H1 (cell line): ENCODE measurements around the gene ZNF804B. TPM values are rescaled to one million over a fixed set of nuclear protein-coding genes. Genes with fewer than 3 reads are reported as not detected.

ENCODE experiments used
- CTCF ChIA-PET: fragments of 300-600 bp; sonication (Branson Sonifier 250); formaldehyde crosslinking; loops from one replicate; lab custom pipeline; 2021; ENCODE audit not compliant: partially characterized antibody; lab: Charles Lee
- POLR2A ChIA-PET: fragments of 300-600 bp; sonication (Branson Sonifier 250); formaldehyde crosslinking; loops from one replicate; lab custom pipeline; 2021; ENCODE audit warnings: inconsistent platforms; ENCODE audit not compliant: partially characterized antibody; lab: Charles Lee
- DNase-seq, 2 experiments: peaks; one replicate each; pipeline versions ENCODE4 v3.0.0 to v3.0.0-alpha.2; 2010 to 2022; ENCODE audit warnings: low spot score in 2 of 2, low read depth in 1 of 2, mixed read lengths in 1 of 2
- FAIRE-seq: peaks from 2 replicates; lab custom pipeline; 2011; peaks lifted over from hg19 to GRCh38; lab: Jason Lieb, UNC
- H2AFZ ChIP-seq: 2 replicates; pipeline ENCODE4 v1.8.1; 2012; ENCODE audit warnings: low read length, inconsistent platforms
- H2AK5ac ChIP-seq: 2 replicates; pipeline ENCODE4 v1.6.1; 2013; ENCODE audit warnings: low read depth, low read length
- H2BK120ac ChIP-seq: replicated peaks from 2 replicates; pipeline ENCODE3; 2013; ENCODE audit warnings: low read depth, low read length, inconsistent platforms
- H2BK12ac ChIP-seq: 2 replicates; pipeline ENCODE4 v1.6.1; 2013; ENCODE audit warnings: low read depth, low read length
- H2BK15ac ChIP-seq: 2 replicates; pipeline ENCODE4 v1.6.1; 2013; ENCODE audit warnings: low read length
- H2BK20ac ChIP-seq: 2 replicates; pipeline ENCODE4 v1.6.1; 2013; ENCODE audit warnings: low read length
- H2BK5ac ChIP-seq: 2 replicates; pipeline ENCODE4 v1.6.1; 2013; ENCODE audit warnings: low read depth, low read length
- H3K14ac ChIP-seq: 2 replicates; pipeline ENCODE4 v1.6.1; 2013; ENCODE audit warnings: inconsistent platforms; ENCODE audit not compliant: insufficient read length
- H3K18ac ChIP-seq: 2 replicates; pipeline ENCODE4 v1.6.1; 2013; ENCODE audit warnings: low read length; ENCODE audit errors: extremely low read depth
- H3K23ac ChIP-seq: 2 replicates; pipeline ENCODE4 v1.6.1; 2013; ENCODE audit warnings: inconsistent platforms; ENCODE audit not compliant: insufficient read length
- H3K23me2 ChIP-seq: 2 replicates; pipeline ENCODE4 v1.6.1; 2013; ENCODE audit warnings: low read depth, low read length
- H3K27ac ChIP-seq: 2 replicates; pipeline ENCODE4 v1.6.1; 2011; ENCODE audit warnings: low read depth, low read length, inconsistent platforms
- H3K27me3 ChIP-seq, 4 experiments: replicated peaks in 1 of 4; 1 replicate in 1 of 4; 2 replicates in 3 of 4; pipeline versions ENCODE4 v1.6.1 to v1.8.1; 2011 to 2013; ENCODE audit warnings: low read length in 3 of 4, mild to moderate bottlenecking in 3 of 4, inconsistent platforms in 2 of 4, mixed read lengths in 2 of 4, moderate library complexity in 1 of 4; ENCODE audit not compliant: control insufficient read depth in 3 of 4, insufficient read depth in 3 of 4; ENCODE audit errors: extremely low read depth in 1 of 4
- H3K36me3 ChIP-seq, 4 experiments: 2 replicates each; pipeline versions ENCODE4 v1.6.1 to v1.8.1; 2011 to 2013; ENCODE audit warnings: mild to moderate bottlenecking in 4 of 4, low read length in 3 of 4, moderate library complexity in 2 of 4, control low read depth in 1 of 4, inconsistent platforms in 1 of 4; ENCODE audit not compliant: insufficient read depth in 4 of 4, control insufficient read depth in 2 of 4
- H3K4ac ChIP-seq: replicated peaks from 2 replicates; pipeline ENCODE3; 2013; ENCODE audit warnings: low read length, low read depth, mixed read lengths, inconsistent platforms; ENCODE audit not compliant: insufficient read length
- H3K4me1 ChIP-seq, 4 experiments: replicated peaks in 1 of 4; 1 replicate in 1 of 4; 2 replicates in 3 of 4; pipeline versions ENCODE4 v1.6.1 to v1.8.1; 2011 to 2013; ENCODE audit warnings: low read length in 3 of 4, inconsistent platforms in 2 of 4, mixed read lengths in 1 of 4; ENCODE audit not compliant: insufficient read depth in 4 of 4, control insufficient read depth in 3 of 4
- H3K4me2 ChIP-seq, 2 experiments: 2 replicates each; pipeline versions ENCODE4 v1.6.1 to v1.8.1; 2011 to 2013; ENCODE audit warnings: low read depth in 2 of 2, low read length in 2 of 2, control low read depth in 1 of 2, inconsistent platforms in 1 of 2, mild to moderate bottlenecking in 1 of 2; ENCODE audit not compliant: insufficient read depth in 1 of 2
- H3K4me3 ChIP-seq, 4 experiments: fragments of 200-600, 300-600 bp in 1 of 4; sonication (generic), shearing (Covaris generic), sonication (Bioruptor Twin) in 1 of 4; 2 replicates each; pipeline versions ENCODE4 v1.5.1 to v1.8.1; 2011 to 2016; ENCODE audit warnings: low read length in 4 of 4, low read depth in 3 of 4, control low read depth in 2 of 4, inconsistent platforms in 2 of 4, mild to moderate bottlenecking in 2 of 4, mixed read lengths in 1 of 4, moderate library complexity in 1 of 4; ENCODE audit not compliant: insufficient read depth in 2 of 4; ENCODE audit errors: extremely low read depth in 1 of 4
- H3K56ac ChIP-seq: replicated peaks from 2 replicates; pipeline ENCODE3; 2013; ENCODE audit warnings: low read depth, mild to moderate bottlenecking, mixed read lengths, low read length, inconsistent platforms; ENCODE audit not compliant: insufficient read length
- H3K79me1 ChIP-seq: 2 replicates; pipeline ENCODE4 v1.6.1; 2013; ENCODE audit warnings: low read depth, low read length, control low read depth
- H3K79me2 ChIP-seq, 2 experiments: 2 replicates each; pipeline versions ENCODE4 v1.6.1 to v1.8.1; 2012 to 2013; ENCODE audit warnings: low read length in 2 of 2, mild to moderate bottlenecking in 2 of 2, inconsistent platforms in 1 of 2; ENCODE audit not compliant: insufficient read depth in 2 of 2, control insufficient read depth in 1 of 2
- H3K9ac ChIP-seq, 4 experiments: replicated peaks in 1 of 4; 1 replicate in 1 of 4; 2 replicates in 3 of 4; pipeline versions ENCODE4 v1.6.1 to v1.8.1; 2011 to 2013; ENCODE audit warnings: low read depth in 3 of 4, low read length in 3 of 4, control low read depth in 2 of 4, mild to moderate bottlenecking in 2 of 4, moderate library complexity in 2 of 4, inconsistent platforms in 1 of 4; ENCODE audit errors: extremely low read depth in 1 of 4
- H3K9me3 ChIP-seq, 2 experiments: 2 replicates each; pipeline versions ENCODE4 v1.6.1 to v1.8.1; 2012 to 2013; ENCODE audit warnings: mild to moderate bottlenecking in 2 of 2, moderate library complexity in 2 of 2, control low read depth in 1 of 2, inconsistent platforms in 1 of 2, low read depth in 1 of 2, low read length in 1 of 2, mixed read lengths in 1 of 2; ENCODE audit not compliant: insufficient read depth in 2 of 2
- H4K20me1 ChIP-seq, 2 experiments: replicated peaks in 1 of 2; 2 replicates each; pipeline versions ENCODE3 to v1.8.1; 2011 to 2013; ENCODE audit warnings: inconsistent platforms in 2 of 2, low read length in 2 of 2, mild to moderate bottlenecking in 1 of 2; ENCODE audit not compliant: insufficient read depth in 2 of 2, control insufficient read depth in 1 of 2
- H4K5ac ChIP-seq: 2 replicates; pipeline ENCODE4 v1.6.1; 2013; ENCODE audit warnings: low read length, low read depth, mixed read lengths, inconsistent platforms; ENCODE audit not compliant: insufficient read length
- H4K8ac ChIP-seq: 2 replicates; pipeline ENCODE4 v1.8.0; 2013; ENCODE audit warnings: mild to moderate bottlenecking, moderate library complexity, low read length, inconsistent platforms; ENCODE audit not compliant: insufficient read depth; ENCODE audit errors: extremely low read depth
- H4K91ac ChIP-seq: replicated peaks from 2 replicates; pipeline ENCODE3; 2013; ENCODE audit warnings: low read length, mixed read lengths, inconsistent platforms; ENCODE audit not compliant: insufficient read length
- ATF2 ChIP-seq: IDR thresholded peaks from 2 replicates; pipeline ENCODE4 v1.6.1; 2012; ENCODE audit warnings: low read length, inconsistent platforms
- CREB1 ChIP-seq: IDR thresholded peaks from 2 replicates; pipeline ENCODE4 v1.6.1; 2012; ENCODE audit warnings: inconsistent platforms
- FOSL1 ChIP-seq: IDR thresholded peaks from 2 replicates; pipeline ENCODE4 v1.6.1; 2011; ENCODE audit warnings: mild to moderate bottlenecking, low read depth, low read length, moderate library complexity; ENCODE audit not compliant: insufficient read depth
- KDM1A ChIP-seq: fragments of 200-600, 300-600 bp; sonication (generic); IDR thresholded peaks from 2 replicates; pipeline ENCODE4 v1.7.1; 2016; ENCODE audit warnings: mild to moderate bottlenecking, low read length, borderline replicate concordance
- NANOG ChIP-seq: IDR thresholded peaks from 2 replicates; pipeline ENCODE4 v1.6.1; 2011; ENCODE audit warnings: low read length, low read depth, mild to moderate bottlenecking, inconsistent platforms; ENCODE audit not compliant: insufficient read depth, poor library complexity, severe bottlenecking
- PHF8 ChIP-seq: fragments of 200-600 bp; sonication (generic); conservative IDR thresholded peaks from 2 replicates; pipeline ENCODE4 v1.7.1; 2012; ENCODE audit warnings: low read depth, mild to moderate bottlenecking, inconsistent platforms, low read length, moderate library complexity
- RNF2 ChIP-seq: fragments of 200-900, 300-1000 bp; sonication (generic); IDR thresholded peaks from 2 replicates; pipeline ENCODE4 v1.7.1; 2016; ENCODE audit warnings: borderline replicate concordance, low read depth, mild to moderate bottlenecking, antibody characterized with exemption, low read length; ENCODE audit not compliant: poor library complexity, severe bottlenecking; ENCODE audit errors: missing control alignments
- SIRT6 ChIP-seq: IDR thresholded peaks from one replicate; pipeline ENCODE4 v1.7.1; 2012; ENCODE audit warnings: low read length, inconsistent platforms
- SP2 ChIP-seq: IDR thresholded peaks from 2 replicates; pipeline ENCODE4 v1.6.1; 2012; ENCODE audit warnings: mild to moderate bottlenecking, low read length, inconsistent platforms
- WGBS, 2 experiments: shearing (Covaris generic) in 1 of 2; methylation state at CpG; one replicate each; pipeline versions ENCODE4 v1.1.6 to v1.1.7; 2013 to 2015; ENCODE audit warnings: low lambda C conversion rate in 2 of 2, mixed read lengths in 2 of 2, inconsistent platforms in 1 of 2, low coverage in 1 of 2, missing lambda C conversion rate in 1 of 2; ENCODE audit not compliant: insufficient replicate concordance in 2 of 2, insufficient coverage in 1 of 2, insufficient read length in 1 of 2; ENCODE audit errors: extremely low coverage in 1 of 2, missing lambda C conversion rate in 1 of 2; 5-methylcytosine and 5-hydroxymethylcytosine counted together
- polyA plus RNA-seq, 7 experiments: library from polyadenylated mRNA; depleted of rRNA in 3 of 7; stranded (reverse) in 5 of 7; unstranded in 2 of 7; fragments of >200 nt in 5 of 7; fragments of 200-250 nt in 2 of 7; gene quantifications; 1 replicate in 5 of 7; 2 replicates in 1 of 7; 4 replicates in 1 of 7; pipeline versions ENCODE4 v1.2.1 to v1.2.3, GENCODE V29; 2011 to 2013; ENCODE audit warnings: missing spikeins in 2 of 7, mixed read lengths in 2 of 7
- total RNA-seq: library from RNA; stranded (reverse); fragmentation: NEBNext Ultra II Directional; extraction: Animal tissue kit (Norgen Biotek cat#: 25700); gene quantifications from 2 replicates; pipeline ENCODE4 v1.2.1, GENCODE V29; 2021

The ZNF804B gene
- total and polyA plus RNA-seq, 2 of the 8 experiments (the other 6 are each of a cell fraction or from before 2014, with no cell fraction given) = not detected

- no peak for DNase-seq
- Histone ChIP-seq H3K36me3 (no peaks in the 10 kb centered on the region; a peak in 1 of 8 replicates), H4K8ac (no peak overlapping the region), H3K14ac (no peak overlapping the region), H3K4me2 (no peak overlapping the region), H2BK15ac (no peak overlapping the region), H4K91ac (no peak overlapping the region), H2BK120ac (no peak overlapping the region), H3K27ac (no peak overlapping the region), H3K23ac (no peak overlapping the region), H3K4me3 (no peak overlapping the region), H3K9ac (no peak overlapping the region), H3K4ac (no peak overlapping the region), H2BK20ac (no peak overlapping the region), H3K56ac (no peak overlapping the region), H3K79me1 (no peaks in the 10 kb centered on the region), H4K5ac (no peak overlapping the region), H2BK5ac (no peak overlapping the region), H3K9me3 (no peaks in the 10 kb centered on the region), H2BK12ac (no peak overlapping the region), H3K23me2 (no peaks in the 10 kb centered on the region), H3K79me2 (no peaks in the 10 kb centered on the region), H3K4me1 (peaks cover 0 to 3% (median 0%) of the 10 kb centered on the region in 4 experiments; a peak in 1 of 7 replicates), H2AFZ (no peak overlapping the region; the same call in 1 of the 2 replicates), H4K20me1 (no peaks in the 10 kb centered on the region), H3K18ac (no peak overlapping the region), H2AK5ac (no peak overlapping the region), H3K27me3 (peaks cover 0 to 1% (median 0%) of the 10 kb centered on the region in 4 experiments; a peak in 1 of 7 replicates)
- CTCF ChIA-PET = interaction anchor here (1.3 kb wide), 1 partner anchor 14 kb away, joined by 3 read pairs; no protein-coding TSS in a partner anchor
- no peak for FAIRE-seq
- 74% methylated on average over 1 of the region's 1 CpG; no CpG with 5 or more reads in 1 of the 2 experiments for WGBS, 2 experiments
- POLR2A ChIA-PET = no interaction called here
- no peak for TF ChIP-seq FOSL1
- no peak for TF ChIP-seq RNF2
- TF ChIP-seq SIRT6 = no peak
- TF ChIP-seq NANOG = no peak
- TF ChIP-seq CREB1 = no peak
- no peak for TF ChIP-seq SP2
- TF ChIP-seq PHF8 = no peak
- TF ChIP-seq ATF2 = no peak
- TF ChIP-seq KDM1A = no peak
These were observed 268.3 kb downstream of the ZNF804B start for GRCh38 chr7:89027781-89028180.
